M059J (cell line): Measurements from ENCODE around the gene ABCA10. TPM values are rescaled to one million over a fixed set of nuclear protein-coding genes. Genes with fewer than 3 reads are reported as not detected.
A peak's percentile ranks its signal among the peaks of the same experiment; 100 is the strongest.
"Not testable (repeated sequence)": the region's sequence is repeated elsewhere in the genome, so short reads cannot be mapped to it uniquely, and the experiment has no call there.

ENCODE experiments used
- DNase-seq: peaks from one replicate; pipeline ENCODE4 v3.0.0-alpha.2; 2012; ENCODE audit warnings: low read depth
- total RNA-seq: library from RNA; depleted of rRNA; stranded (reverse); fragments of >200 nt; shearing (Covaris generic); gene quantifications from 2 replicates; pipeline ENCODE4 v1.2.3, GENCODE V29; 2014

ABCA10 gene
- total RNA-seq, 1 experiment from 2014 or later, result not detected

DNA sequence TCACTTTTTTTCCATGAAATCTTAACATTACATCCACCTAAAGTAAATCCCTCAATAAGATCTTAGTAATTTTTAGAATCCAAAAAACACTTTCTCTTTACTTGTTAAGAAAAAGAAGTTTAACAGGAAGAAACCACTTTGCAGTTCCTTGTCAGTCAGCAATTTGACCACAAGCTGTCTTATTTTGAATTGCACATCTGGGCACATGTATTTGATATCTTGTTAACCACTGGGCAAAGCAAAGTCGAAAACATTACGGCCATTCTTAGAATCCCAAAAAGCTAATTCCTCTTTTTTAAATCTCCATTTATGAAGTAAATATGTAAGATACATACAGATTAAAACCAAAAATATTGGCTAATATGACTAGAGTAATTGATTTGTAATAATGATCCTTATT, 1.1 kb downstream of the ABCA10 start:
- no peak for DNase-seq

DNA sequence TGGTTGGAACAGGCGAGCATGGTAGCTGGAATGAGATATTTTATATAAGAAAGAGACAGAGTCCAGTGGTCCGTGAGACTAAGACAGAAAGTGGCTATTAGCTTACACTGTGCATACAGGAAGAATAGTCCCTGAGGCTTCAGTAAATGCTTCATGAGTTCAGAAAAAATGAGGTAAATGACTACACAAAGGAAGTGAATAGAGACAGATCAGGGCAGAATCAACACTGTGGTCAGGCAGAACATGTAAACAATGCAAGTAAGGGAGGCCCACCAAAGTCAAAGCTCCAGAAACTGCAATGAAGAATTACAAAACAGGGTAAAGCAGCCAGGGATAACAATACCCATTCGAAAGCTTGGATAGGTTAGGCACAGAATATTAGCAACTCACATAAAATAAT, 4.8 kb downstream of the ABCA10 start:
- DNase-seq, result no peak

DNA sequence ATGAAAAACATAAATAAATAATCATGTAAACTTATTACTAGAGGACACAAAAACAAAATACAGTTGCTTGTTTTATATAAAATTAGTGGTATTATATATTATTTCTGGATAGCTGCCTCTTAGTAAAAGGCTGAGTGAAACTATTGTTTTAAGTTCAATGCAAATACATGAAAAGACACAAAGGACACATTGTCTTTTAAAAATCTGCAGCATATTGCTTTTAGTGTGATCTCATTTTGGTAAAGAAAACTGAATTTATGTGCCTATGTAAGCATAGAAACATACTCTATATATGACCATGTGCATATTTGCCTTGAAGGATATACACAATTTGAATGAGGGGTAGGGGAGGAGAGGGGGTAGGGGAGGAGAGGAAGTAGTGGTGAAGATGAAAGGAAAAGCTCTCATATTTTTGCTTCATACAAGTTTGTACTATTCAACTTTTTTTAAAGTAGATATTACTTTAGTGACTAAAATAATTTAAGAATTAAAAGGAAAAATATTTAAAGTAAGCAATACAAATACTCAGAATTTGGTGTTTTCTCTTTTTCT, 5.8 kb downstream of the ABCA10 start:
- no peak for DNase-seq

DNA sequence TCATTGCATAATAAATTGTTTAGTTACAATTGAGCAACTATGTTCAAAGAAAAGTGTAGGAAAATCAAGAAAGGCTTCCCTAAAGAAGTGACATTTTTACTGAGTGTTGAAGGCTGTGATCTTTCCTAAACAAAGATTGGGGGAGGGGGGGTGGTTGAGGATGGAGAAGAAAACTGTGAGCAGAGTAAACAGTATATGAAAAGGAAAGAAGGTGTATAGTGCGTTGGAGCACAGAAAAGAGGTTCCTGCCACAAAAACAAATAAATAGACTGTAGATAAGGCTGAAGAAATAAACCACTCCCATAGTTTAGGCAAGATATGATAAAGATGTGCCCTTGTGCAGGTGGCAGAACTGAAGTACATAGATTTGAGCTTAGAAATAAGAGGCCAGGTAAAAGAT, 8.5 kb downstream of the ABCA10 start:
- no peak for DNase-seq

DNA sequence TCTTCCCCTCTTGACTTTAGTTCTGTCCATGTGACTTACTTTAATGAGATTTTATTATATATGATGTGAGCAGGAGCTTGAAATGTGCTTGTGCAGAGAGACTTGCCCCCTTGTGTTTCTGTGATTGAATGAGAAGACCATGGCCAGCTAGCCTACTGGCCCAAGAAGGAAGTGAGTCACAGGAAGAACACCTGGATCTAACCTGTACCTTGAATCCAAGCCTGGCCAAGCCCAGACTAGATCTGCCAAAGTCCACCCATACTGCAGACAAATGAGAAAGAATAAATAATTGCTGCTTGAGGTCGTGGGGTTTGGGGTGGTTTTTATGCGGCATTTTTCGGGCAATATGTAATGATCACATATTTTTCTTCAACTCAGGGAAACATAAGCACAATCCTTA, 9.6 kb downstream of the ABCA10 start:
- no peak for DNase-seq

DNA sequence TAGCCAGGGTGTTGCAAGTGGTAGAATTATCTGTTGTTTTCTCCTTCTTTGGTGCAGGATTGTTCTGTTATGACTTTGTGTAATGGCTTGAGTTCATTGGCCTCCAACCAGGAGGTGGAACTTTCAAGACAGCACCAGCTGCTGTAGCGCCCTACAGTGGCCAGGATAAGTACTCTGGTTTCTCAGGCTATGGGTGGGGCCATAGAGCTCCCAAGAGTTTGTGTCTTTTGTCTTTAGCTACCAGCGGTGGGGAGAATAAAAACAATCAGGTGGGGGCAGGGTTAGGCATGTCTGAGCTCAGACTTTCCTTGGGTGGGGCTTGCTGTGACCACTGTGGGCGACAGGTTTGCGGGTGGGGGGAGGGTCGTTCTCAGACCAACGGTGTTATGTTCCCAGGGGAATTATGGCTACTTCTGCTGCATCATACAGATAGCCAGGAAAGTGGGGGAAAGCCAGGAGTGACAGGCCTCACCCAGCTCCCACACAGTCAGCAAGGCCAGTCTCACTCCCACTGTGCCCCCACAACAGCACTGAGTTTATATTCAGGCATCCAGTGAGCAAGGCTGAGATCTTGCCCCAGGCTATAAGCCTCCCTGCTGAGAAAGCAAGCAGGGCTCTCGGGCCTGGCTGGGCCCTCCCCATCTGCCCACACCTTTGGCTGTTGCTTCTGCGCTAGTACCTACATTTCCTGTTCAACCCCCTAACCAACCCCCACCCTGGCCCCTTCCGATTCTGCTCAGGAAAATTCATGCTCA, 15.4 kb downstream of the ABCA10 start:
- DNase-seq, result peak; percentile 16

DNA sequence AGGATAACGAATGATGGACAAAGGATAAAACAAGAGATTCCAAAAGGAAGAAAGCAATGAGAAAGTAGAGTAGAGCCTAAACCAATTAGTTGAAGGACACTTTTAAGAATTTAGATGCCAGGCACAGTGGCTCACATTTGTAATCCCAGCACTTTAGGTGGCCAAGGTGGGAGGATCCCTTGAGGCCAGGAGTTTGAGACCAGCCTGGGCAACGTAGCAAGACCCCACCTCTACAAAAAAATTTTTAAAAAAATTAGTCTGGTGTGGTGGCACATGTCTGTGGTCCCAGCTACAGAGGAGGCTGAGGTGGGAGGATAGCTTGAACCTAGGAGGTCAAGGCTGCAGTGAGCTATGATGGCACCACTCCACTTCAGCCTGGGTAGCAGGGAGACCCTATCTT, 20.0 kb downstream of the ABCA10 start:
- DNase-seq, result no peak

DNA sequence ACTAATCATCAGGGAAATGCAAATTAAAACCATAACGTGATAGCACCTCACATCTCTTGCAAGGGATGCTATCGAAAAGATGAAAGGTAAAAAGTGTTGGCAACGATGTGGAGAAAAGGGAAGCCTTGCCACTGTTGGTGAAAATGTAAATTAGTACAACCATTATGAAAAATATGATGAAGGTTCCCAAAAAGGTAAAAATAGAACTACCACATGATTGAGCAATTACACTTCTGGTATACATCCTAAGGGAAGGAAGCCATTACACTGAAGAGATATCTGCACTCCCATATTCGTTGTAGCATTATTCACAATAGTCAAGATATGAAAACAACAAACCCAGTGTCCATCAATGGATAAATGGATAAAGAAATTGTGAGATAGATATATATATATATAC, 21.5 kb downstream of the ABCA10 start:
- DNase-seq, result no peak

DNA sequence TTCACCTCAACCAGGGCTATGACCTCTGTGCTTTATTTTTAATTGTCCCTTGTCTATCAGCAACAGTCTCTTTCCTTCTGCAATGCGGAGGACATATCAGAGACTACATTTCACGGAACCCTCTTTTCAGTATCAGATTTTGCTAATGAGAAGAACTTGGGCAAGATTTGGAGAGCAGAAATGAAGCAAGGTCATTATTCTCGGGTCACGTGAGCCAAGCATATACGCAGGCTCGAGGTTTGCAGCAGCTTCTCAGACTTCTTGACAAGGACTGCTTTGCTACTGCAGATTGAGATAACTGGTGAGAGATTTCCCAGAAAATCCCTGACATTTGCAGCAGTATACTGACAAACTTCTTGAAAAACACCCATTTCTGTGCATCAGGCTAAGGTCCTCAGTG, 30.4 kb downstream of the ABCA10 start:
- no peak for DNase-seq

DNA sequence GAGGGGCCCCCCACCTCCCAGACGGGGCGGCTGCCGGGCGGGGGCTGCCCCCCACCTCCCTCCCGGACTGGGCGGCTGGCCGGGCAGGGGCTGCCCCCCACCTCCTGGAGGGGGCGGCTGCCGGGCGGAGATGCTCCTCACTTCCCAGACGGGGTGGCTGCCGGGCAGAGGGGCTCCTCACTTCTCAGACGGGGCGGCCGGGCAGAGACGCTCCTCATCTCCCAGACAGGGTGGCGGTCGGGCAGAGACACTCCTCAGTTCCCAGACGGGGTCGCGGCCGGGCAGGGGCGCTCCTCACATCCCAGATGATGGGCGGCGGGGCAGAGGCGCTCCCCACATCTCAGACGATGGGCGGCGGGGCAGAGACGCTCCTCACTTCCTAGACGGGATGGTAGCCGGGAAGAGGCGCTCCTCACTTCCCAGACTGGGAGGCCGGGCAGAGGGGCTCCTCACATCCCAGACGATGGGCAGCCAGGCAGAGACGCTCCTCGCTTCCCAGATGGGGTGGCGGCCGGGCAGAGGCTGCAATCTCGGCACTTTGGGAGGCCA, 32.4 kb downstream of the ABCA10 start:
- not testable (repeated sequence) for DNase-seq

DNA sequence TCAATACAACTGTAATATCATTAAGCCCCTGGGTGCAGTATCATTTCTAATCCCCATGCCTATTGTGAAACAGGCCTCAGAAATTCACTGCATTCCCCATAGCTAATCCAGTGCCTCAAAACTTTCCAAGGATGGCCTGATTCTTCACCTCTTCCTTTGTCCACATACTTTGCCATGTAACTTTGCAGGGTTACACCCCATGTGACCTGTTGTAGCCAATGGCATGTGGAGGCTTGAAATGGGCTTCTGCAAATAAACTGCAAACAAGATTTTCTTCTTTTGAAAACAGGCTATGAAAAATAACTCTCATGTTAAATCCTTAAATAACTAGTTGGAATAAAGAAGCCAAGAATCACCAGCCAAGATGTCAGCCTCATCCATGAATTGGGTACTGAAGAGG, 35.9 kb downstream of the ABCA10 start:
- no peak for DNase-seq

DNA sequence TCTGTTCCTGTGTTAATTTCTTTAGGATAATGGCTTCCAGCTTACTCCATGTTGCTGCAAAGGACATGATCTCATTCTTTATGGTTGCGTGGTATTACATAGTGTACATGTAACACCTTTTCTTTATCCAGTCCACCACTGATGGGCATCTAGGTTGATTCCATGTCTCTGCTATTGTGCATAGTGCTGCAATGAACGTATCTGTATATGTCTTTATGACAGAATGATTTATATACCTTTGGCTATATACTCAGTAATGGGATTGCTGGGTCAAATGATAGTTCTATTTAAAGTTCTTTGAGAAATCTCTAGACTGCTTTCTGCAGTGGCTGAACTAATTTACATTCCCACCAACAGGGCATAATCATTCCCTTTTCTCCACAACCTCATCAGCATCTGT, 39.8 kb downstream of the ABCA10 start:
- DNase-seq, result no peak

DNA sequence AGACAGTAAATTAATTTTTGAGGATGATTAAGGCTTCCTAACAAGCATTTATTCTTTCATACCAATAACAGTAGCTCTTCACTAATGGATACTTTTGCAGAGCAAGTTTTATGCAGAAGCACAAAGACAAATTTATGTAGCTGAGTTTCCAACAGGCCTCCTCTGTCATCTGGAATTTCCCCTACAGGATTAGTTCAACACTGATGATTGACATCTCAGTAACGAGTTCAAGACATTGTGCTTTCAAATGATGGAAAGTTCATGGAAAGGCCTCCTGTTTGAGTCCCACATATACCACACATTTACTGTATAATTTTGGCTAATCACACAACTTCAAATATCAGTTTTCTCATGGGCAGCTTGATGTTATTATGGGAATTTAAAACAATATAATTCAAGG, 40.6 kb downstream of the ABCA10 start:
- no peak for DNase-seq

DNA sequence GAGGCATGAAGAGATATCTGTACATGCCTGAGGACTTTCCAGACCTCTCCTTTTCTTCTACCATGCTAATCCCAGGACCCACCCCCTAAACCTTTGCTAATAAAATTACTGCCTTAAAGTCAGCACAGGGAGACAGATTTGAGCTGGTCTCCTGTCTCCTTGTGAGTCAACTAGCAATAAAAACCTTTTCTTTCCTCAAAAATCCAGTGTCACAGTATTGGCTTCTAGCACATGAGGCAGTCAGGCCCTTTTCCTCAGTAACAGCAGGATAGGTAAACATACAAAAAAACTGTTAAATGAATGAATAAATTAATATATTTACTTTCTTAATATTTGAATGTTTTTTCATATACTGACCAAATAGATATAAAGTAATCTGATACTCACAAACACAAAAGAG, 41.3 kb downstream of the ABCA10 start:
- DNase-seq, result no peak

DNA sequence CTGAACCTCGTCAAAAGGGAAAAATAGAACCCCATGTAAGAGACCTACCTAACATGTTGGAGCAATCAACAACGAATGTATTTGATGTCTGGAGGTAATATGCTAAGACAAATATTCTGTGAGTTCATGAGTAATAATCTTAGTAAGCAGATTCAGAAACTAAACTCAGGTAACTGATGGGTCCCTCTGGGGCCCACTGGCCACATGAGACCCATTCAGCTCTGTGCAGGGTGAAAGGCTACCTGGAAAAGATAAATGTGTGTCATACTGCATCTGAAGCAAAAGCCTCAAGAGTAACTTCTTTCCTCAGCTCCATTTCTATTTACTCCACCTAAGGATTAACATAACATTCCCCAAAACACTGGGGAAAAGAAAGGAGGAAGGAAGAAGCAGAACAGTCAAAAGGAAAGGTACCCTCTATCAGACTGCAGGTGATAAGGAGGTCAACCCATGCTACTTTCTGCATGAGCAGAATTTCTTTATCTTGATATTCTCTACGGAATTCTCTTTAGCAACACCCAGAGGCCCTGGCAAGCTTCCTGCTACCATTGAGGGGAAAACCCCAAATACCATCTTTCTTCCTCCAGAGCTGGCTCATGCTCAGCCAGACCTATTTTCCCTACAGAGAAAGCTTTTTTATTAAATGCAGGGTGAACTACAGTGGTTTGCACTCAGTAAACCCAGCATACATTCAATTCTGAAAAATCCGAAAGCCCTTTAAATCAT, 49.2 kb downstream of the ABCA10 start:
- peak; percentile 3 for DNase-seq

DNA sequence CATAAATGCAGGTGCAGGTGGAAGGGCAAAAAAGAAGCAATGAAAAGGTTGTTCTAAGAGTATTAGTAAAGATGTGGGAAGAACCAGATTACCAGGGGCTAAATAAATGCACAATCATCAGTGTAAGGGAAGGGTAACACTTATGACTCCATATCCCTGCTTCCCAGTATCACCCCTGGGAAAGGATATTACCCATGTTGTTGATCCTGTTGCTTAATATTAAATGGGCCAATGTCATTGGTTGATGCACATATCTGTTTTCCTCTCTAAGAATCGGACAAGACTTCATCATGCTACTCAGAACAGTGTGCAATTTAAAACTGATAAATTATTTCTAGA, 52.2 kb downstream of the ABCA10 start:
- DNase-seq, result no peak

DNA sequence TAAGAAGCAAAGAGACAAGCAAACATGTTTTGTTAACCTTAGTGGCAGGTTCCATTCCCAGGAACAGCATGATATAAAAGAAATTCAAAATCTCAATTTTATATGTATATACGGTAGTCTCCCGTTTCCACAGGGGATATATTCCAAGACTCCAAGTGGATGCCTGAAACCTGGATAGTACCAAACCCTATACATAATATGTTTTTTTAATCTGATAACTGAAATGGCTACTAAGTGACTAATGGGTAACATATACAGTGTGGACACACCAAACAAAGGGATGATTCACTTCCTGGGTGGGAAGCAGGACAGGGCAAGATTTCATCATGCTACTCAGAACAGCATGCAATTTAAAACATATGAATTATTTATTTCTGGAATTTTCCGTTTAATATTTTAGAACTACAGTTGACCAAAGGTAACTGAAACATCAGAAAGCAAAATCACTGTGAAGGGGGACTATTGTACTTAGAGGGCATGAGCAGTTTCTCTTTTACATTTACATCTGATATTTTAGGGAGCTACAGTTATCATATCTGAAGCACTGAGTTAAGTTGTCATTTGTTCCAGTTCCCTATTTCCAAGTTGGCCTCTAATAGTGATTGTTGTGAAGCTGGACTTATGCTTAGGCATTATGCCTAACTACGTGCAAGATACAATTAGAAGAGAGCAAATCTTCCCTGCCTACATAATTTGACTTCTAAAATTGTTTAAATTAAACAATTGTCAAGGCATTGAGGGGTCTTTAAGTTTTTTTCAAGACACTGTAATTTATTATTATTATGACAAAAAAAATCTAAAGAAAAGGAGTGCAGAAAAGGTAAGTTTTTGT, 52.8 kb downstream of the ABCA10 start:
- peak; percentile 24 for DNase-seq

DNA sequence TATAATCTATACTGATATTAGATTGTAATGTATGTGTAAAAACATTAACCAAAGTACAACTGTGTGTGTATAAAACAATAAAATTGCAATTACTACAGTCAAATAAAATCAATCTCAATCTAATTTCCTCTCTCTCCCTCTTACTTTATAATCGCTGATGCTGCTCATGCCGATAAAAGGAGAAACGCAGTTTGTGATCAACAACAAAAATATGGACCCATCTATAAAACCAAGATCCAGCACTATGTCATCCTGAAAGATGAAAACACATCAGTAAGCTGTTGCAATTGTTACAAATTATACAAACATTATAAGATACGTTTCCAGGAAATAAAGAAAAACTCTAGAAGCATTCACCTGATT, 53.4 kb downstream of the ABCA10 start:
- no peak for DNase-seq

DNA sequence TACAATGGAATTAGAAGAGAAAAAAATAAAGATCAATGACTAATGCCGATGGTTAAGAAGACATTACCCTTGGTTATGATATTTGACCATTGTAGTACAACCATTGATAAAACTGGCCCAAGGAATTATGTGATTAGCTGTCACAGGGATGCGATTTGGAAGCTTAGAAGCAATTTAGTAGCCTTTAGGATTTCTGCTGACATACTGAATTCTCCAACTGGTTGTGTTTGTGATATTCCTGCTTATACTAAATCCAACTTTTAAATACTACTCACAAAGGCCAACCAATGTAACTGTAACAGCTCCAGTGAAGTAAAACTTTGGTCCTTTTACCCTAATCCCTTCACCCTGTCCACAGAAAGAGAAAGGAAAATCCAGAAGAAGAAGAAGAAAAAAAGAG, 55.5 kb downstream of the ABCA10 start:
- no peak for DNase-seq

DNA sequence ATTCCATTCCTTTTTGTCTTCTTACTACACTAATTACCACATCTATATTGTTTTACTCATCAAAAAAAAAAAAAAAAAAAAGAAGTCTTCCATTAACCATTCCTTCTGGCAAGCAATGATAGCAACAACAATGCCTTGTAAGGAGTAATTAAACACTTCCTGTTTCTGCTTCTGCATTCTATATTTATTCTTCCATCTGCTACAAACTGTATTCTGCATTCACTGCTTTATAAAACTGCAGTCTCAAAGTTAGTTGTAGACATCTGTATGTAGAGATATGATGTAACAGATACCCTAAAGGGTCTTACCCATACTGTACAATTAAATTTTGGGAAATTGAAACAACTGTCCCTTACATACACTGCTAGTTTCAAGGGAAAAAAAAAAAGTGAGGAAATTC, 58.2 kb downstream of the ABCA10 start:
- no peak for DNase-seq

DNA sequence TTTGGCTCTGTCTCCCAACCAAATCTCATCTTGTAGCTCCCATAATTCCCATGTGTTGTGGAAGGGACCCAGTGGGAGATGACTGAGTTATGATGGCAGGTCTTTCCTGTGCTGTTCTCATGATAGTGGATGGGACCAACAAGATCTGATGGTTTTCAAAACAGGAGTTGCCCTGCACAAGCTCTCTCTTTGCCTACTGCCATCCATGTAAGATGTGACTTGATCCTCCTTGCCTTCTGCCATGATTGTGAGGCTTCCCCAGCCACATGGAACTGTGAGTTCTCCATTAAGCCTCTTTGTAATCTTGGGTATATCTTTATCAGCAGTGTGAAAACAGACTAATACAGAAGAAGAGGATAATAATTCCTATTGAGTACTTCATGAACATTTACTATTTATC, 60.0 kb downstream of the ABCA10 start:
- not testable (repeated sequence) for DNase-seq

DNA sequence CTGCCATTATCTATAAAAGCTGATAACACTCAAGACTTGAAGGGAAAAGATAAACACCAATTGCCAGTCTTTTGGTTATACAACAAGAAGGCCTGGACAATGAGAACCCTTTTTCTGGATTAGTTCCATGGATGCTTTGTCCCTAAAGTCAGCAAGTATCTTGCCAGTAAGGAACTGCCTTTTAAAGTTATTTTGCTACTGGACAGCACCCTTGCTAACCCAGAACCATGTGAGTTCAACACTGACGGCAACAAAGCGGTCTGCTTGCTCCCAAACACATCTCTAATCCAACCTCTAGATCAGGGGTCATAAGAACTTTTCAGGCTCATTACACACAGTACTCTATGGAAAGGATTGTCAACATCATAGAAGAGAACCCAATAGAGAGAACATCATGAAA, 61.7 kb downstream of the ABCA10 start:
- DNase-seq, result no peak
